GM23248 (cell line): ENCODE data around the gene CNIH4. TPM values are rescaled to one million over a fixed set of nuclear protein-coding genes. Genes with fewer than 3 reads are reported as not detected.

ENCODE experiments used
- DNase-seq: peaks from one replicate; pipeline ENCODE4 v3.0.0-alpha.2; 2015
- H2AFZ ChIP-seq: fragments of 200-600 bp; sonication (generic); 2 replicates; pipeline ENCODE4 v1.6.1; 2016; ENCODE audit warnings: antibody characterized with exemption
- H3F3A ChIP-seq: fragments of 200-600 bp; sonication (generic); 2 replicates; pipeline ENCODE4 v1.6.1; 2016; ENCODE audit warnings: mild to moderate bottlenecking, antibody characterized with exemption, mixed run types; ENCODE audit not compliant: insufficient read depth
- H3K27ac ChIP-seq: fragments of 200-600 bp; sonication (generic); 2 replicates; pipeline ENCODE4 v1.5.1; 2016; ENCODE audit warnings: mild to moderate bottlenecking
- H3K27me3 ChIP-seq: fragments of 200-600 bp; sonication (generic); replicated peaks from 2 replicates; pipeline ENCODE4 v1.6.1; 2016; ENCODE audit warnings: mild to moderate bottlenecking; ENCODE audit not compliant: insufficient read depth
- H3K36me3 ChIP-seq: fragments of 200-600 bp; sonication (generic); 2 replicates; pipeline ENCODE4 v1.6.1; 2016; ENCODE audit warnings: low read depth, mild to moderate bottlenecking
- H3K4me1 ChIP-seq: fragments of 200-600 bp; sonication (generic); 2 replicates; pipeline ENCODE4 v1.6.1; 2016; ENCODE audit warnings: mild to moderate bottlenecking; ENCODE audit not compliant: insufficient read depth
- H3K4me2 ChIP-seq: fragments of 200-600 bp; sonication (generic); one replicate; pipeline ENCODE4 v1.6.1; 2016; ENCODE audit warnings: mild to moderate bottlenecking; ENCODE audit not compliant: unreplicated experiment
- H3K4me3 ChIP-seq: fragments of 200-600 bp; sonication (generic); 2 replicates; pipeline ENCODE4 v1.5.1; 2016; ENCODE audit warnings: mild to moderate bottlenecking
- H3K79me2 ChIP-seq: fragments of 200-600 bp; sonication (generic); 2 replicates; pipeline ENCODE4 v1.6.1; 2016; ENCODE audit warnings: mild to moderate bottlenecking; ENCODE audit not compliant: insufficient read depth
- H3K9ac ChIP-seq: fragments of 200-600 bp; sonication (generic); 2 replicates; pipeline ENCODE4 v1.6.1; 2016; ENCODE audit warnings: mild to moderate bottlenecking
- H3K9me2 ChIP-seq: fragments of 200-600 bp; sonication (generic); 2 replicates; pipeline ENCODE4 v1.6.1; 2016; ENCODE audit warnings: mixed run types, mild to moderate bottlenecking, moderate library complexity; ENCODE audit not compliant: insufficient read depth
- H3K9me3 ChIP-seq: fragments of 200-600 bp; sonication (generic); one replicate; pipeline ENCODE4 v1.6.1; 2017; ENCODE audit warnings: low read depth
- H4K20me1 ChIP-seq: fragments of 200-600 bp; sonication (generic); 2 replicates; pipeline ENCODE4 v1.6.0; 2016; ENCODE audit not compliant: insufficient read depth
- EZH2 ChIP-seq: fragments of 200-600 bp; sonication (generic); IDR thresholded peaks from 2 replicates; pipeline ENCODE4 v1.6.1; 2018; ENCODE audit warnings: antibody characterized with exemption, mild to moderate bottlenecking; ENCODE audit not compliant: insufficient read depth, poor library complexity, severe bottlenecking
- EZH2phosphoT487 ChIP-seq: fragments of 200-600 bp; sonication (generic); IDR thresholded peaks from 2 replicates; pipeline ENCODE4 v1.6.1; 2018; ENCODE audit warnings: antibody characterized with exemption, moderate library complexity, mild to moderate bottlenecking, low read depth; ENCODE audit not compliant: insufficient read depth
- WGBS, 2 experiments: methylation state at CpG; one replicate each; pipeline ENCODE4 v1.1.6; 2015 to 2017; ENCODE audit warnings: low lambda C conversion rate in 2 of 2, low coverage in 1 of 2; ENCODE audit errors: missing lambda C conversion rate in 2 of 2; 5-methylcytosine and 5-hydroxymethylcytosine counted together
- in situ Hi-C: fragments of 300-500 bp; cut with MboI; formaldehyde crosslinking; loops from 2 replicates; pipeline ENCODE4 v1.15.0; 2020
- polyA plus RNA-seq: library from polyadenylated mRNA; unstranded; fragments of >200 nt; fragmentation: Nextera tagmentation; extraction: Ambion mirVana; gene quantifications from 2 replicates; pipeline ENCODE4 v1.2.1, GENCODE V29; 2016
- total RNA-seq: library from RNA; depleted of rRNA; stranded (reverse); fragments of >200 nt; shearing (Covaris generic); gene quantifications from 2 replicates; pipeline ENCODE4 v1.2.3, GENCODE V29; 2014

Gene CNIH4
- total and polyA plus RNA-seq, 2 experiments from 2014 or later: 73.5 to 142 TPM

DNA sequence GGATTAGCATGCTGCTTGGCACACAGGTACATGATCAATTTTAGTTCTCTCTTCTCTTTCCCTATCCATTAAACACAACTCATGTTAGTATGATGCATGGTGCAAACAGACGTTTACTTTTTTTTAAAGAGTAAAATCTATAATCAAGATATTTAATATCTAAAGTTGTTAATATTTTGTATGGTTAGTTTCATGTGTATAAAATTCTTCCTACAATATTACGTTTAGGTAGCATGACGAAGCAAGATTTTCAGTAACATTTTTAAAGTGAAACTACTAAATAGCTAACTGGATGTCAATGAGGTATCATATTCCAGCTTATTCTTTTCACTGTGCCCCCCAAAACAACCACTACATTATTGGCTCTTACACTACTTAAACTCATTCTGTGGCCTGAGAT lies 36.6 kb downstream of the CNIH4 start:
- Histone ChIP-seq H4K20me1 (no peaks in the 10 kb centered on the region), H3F3A (peaks cover 62% of the 10 kb centered on the region), H3K27ac (no peak overlapping the region; the same call in 1 of the 2 replicates), H3K36me3 (peaks cover 95% of the 10 kb centered on the region), H3K27me3 (no peaks in the 10 kb centered on the region), H3K9me2 (no peaks in the 10 kb centered on the region), H3K79me2 (peaks cover 53% of the 10 kb centered on the region), H3K9me3 (no peaks in the 10 kb centered on the region), H2AFZ (no peak overlapping the region), H3K4me1 (no peaks in the 10 kb centered on the region), H3K4me2 (no peak overlapping the region), H3K4me3 (no peak overlapping the region), H3K9ac (no peak overlapping the region)
- WGBS, 2 experiments: 96 to 98% methylated on average over 3 of the region's 3 CpGs
- no peak for TF ChIP-seq EZH2phosphoT487
- TF ChIP-seq EZH2: no peak
- in situ Hi-C loops: no loop called here
- no peak for DNase-seq

DNA sequence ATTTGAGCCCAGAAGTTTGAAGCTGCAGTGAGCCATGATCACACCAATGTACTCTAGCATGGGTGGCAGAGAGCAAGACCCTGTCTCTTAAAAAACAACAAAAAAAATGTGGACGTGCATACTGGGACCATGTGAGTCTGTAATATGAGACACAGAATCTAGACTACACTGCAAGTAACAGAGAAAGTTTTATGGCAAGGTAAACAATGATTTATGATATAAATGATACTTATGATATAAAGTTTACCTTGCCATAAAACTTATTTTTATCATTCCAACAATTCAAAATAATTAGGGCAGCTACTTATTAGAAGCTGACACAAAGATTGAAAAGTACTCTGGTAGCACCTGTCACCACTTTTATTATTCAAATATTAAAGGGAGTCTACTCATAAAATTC lies 43.2 kb downstream of the CNIH4 start:
- H3K27me3 ChIP-seq: no peaks in the 10 kb centered on the region
- DNase-seq: no peak
- TF ChIP-seq EZH2 (no peak), EZH2phosphoT487 (no peak)
- H3F3A ChIP-seq: peaks cover 45% of the 10 kb centered on the region
- no peaks in the 10 kb centered on the region for H3K9me3 ChIP-seq
- H3K4me2 ChIP-seq: no peak overlapping the region
- no peak overlapping the region for H3K27ac ChIP-seq
- no peaks in the 10 kb centered on the region for H3K4me1 ChIP-seq
- H3K9ac ChIP-seq: no peak overlapping the region
- H3K79me2 ChIP-seq: peaks cover 85% of the 10 kb centered on the region
- 52 to 58% methylated on average over 1 of the region's 1 CpG for WGBS, 2 experiments
- H3K9me2 ChIP-seq: no peaks in the 10 kb centered on the region
- no peaks in the 10 kb centered on the region for H4K20me1 ChIP-seq
- no peak overlapping the region for H3K4me3 ChIP-seq
- in situ Hi-C loops: no loop called here
- H3K36me3 ChIP-seq: peaks cover 88% of the 10 kb centered on the region
- no peak overlapping the region for H2AFZ ChIP-seq

DNA sequence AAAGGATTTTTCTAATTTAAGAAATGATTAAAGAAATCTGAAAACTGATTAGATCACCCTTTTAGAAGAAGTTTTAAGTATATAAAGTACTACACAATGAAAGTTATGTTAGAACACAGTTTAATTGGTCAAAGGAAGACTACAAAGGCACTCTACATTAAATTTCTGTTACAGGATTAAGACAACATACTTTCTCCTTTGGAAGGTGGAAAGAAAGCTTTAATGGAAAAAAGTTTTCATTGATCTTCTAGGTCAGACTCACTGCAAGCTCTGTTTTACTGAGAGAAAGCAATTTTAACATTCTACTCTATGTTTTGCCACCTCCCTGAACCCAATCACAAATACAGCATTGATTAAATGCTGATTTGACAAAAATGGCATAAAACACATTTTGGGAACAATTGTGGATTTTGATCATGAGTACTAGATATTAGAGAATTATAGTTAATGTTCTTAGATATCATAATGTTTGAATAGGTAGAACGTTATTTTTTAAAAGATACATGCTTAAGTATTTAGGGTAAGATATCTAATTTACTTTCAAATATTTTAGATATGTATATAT lies 45.9 kb downstream of the CNIH4 start:
- H3K36me3 ChIP-seq: peaks cover 77% of the 10 kb centered on the region
- H3K4me2 ChIP-seq: no peak overlapping the region
- H4K20me1 ChIP-seq: no peaks in the 10 kb centered on the region
- H3K9ac ChIP-seq: no peak overlapping the region
- H2AFZ ChIP-seq: no peak overlapping the region
- no peak overlapping the region for H3K4me3 ChIP-seq
- no peaks in the 10 kb centered on the region for H3K9me2 ChIP-seq
- DNase-seq: no peak
- H3K27me3 ChIP-seq: no peaks in the 10 kb centered on the region
- H3K9me3 ChIP-seq: no peaks in the 10 kb centered on the region
- peaks cover 10% of the 10 kb centered on the region for H3K4me1 ChIP-seq
- 95 to 98% methylated on average over 1 of the region's 1 CpG for WGBS, 2 experiments
- in situ Hi-C loops: no loop called here
- TF ChIP-seq EZH2 (no peak), EZH2phosphoT487 (no peak)
- H3K27ac ChIP-seq: no peak overlapping the region
- peaks cover 31% of the 10 kb centered on the region for H3F3A ChIP-seq
- H3K79me2 ChIP-seq: peaks cover 85% of the 10 kb centered on the region

DNA sequence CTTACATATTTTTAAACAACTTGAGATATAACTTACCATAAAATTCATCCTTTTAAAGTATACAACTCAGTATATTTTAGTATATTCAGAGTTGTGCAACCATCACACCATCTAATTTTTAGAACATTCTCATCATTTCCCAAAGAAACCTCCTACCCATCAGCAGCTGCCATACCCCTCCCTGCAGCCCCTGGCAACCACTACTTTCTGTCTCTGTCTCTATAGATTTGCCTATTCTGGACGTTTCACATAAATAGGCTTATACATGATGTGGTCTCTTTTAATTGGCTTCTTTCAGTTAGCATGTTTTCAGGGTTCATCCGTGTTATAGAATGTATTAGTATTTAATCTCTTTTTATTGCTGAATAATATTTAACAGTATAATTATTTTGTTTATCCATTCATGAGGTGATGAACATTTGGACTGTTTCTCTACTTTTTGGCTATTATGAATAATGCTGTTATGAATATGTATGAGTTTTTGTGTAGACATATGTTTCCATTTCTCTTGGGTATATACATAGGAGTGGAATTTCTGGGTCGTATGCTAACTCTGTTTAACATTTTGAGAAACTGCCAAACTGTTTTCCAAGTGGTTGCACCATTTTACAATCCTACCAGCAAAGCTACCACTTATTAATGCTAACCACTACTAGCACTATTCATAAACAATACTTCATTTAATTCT lies 48.4 kb downstream of the CNIH4 start:
- 62 to 71% methylated on average over 3 of the region's 3 CpGs for WGBS, 2 experiments
- Histone ChIP-seq H3F3A (peaks cover 9% of the 10 kb centered on the region), H4K20me1 (0 out of 2 replicates have a peak, but pooled peaks cover 3% of the 10 kb centered on the region), H2AFZ (no peak overlapping the region), H3K79me2 (peaks cover 85% of the 10 kb centered on the region), H3K27ac (no peak overlapping the region), H3K9me3 (no peaks in the 10 kb centered on the region), H3K4me2 (no peak overlapping the region), H3K9ac (no peak overlapping the region), H3K27me3 (no peaks in the 10 kb centered on the region), H3K4me3 (no peak overlapping the region), H3K4me1 (peaks cover 17% of the 10 kb centered on the region), H3K9me2 (no peaks in the 10 kb centered on the region), H3K36me3 (peaks cover 76% of the 10 kb centered on the region)
- TF ChIP-seq EZH2phosphoT487 (no peak), EZH2 (no peak)
- in situ Hi-C loops: no loop called here
- no peak for DNase-seq
